ENCODE data around the gene NPAS2. TPM values are rescaled to one million over a fixed set of nuclear protein-coding genes. Genes with fewer than 3 reads are reported as not detected.

Gene NPAS2
- total RNA-seq, 2 donors from 2014 or later = 39.2 to 49.4 TPM

DNA sequence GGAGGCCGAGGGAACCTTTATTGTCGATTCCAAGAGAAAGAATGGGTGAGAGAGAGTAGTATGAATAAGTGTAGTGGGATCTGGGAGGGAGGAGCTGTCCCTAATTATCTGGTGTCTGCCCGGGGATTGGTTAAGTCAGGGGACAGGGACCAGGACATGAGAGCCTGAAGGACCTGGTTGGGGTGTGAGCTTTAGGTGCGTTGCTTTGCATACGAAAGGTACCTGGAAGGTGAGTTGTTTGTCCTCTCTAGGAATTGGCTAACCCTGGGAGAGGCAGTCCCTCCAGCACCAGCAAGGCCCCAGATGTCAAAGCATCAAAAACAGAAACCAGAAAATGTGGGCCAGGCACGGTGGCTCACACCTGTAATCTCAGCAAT lies 134.1 kb downstream of the NPAS2 start:
- TF ChIP-seq, protein P1, sequence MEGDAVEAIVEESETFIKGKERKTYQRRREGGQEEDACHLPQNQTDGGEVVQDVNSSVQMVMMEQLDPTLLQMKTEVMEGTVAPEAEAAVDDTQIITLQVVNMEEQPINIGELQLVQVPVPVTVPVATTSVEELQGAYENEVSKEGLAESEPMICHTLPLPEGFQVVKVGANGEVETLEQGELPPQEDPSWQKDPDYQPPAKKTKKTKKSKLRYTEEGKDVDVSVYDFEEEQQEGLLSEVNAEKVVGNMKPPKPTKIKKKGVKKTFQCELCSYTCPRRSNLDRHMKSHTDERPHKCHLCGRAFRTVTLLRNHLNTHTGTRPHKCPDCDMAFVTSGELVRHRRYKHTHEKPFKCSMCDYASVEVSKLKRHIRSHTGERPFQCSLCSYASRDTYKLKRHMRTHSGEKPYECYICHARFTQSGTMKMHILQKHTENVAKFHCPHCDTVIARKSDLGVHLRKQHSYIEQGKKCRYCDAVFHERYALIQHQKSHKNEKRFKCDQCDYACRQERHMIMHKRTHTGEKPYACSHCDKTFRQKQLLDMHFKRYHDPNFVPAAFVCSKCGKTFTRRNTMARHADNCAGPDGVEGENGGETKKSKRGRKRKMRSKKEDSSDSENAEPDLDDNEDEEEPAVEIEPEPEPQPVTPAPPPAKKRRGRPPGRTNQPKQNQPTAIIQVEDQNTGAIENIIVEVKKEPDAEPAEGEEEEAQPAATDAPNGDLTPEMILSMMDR (IDR thresholded peaks at IDR 0.05) = no peak
- H3K4me1 ChIP-seq = peaks cover 0 to 14% of the 10 kb centered on the region in 2 donors
- H3K36me3 ChIP-seq = peaks cover 24% of the 10 kb centered on the region
- no peak overlapping the region for H3K4me3 ChIP-seq
- no peak for DNase-seq (ENCODE audit: low spot score)
- H3K9me3 ChIP-seq = no peaks in the 10 kb centered on the region
- H3K27ac ChIP-seq = no peak overlapping the region
- no peaks in the 10 kb centered on the region for H3K27me3 ChIP-seq

DNA sequence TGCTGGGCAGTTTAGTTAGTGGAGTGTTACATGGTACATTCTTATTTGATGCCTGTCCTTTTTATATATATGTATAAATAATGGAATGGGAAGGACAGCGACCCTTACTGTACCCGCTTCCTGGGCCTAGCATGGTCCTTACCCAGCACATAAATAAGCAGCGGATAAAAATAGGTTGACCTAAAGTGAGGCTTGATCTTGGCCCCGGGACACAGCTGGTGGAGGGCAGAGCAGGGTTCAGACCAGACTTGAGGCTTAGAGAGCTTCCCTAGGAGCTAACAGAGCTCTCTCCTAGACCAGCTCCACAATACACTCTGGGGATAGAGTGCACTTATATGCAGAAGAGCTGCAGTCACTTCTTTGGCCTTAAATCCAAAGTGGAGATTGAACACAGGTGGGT lies 135.3 kb downstream of the NPAS2 start:
- no peak overlapping the region for H3K4me3 ChIP-seq
- no peak for DNase-seq (ENCODE audit: low spot score)
- TF ChIP-seq, protein P1 (IDR thresholded peaks at IDR 0.05) = no peak
- peaks cover 12% of the 10 kb centered on the region for H3K36me3 ChIP-seq
- H3K27me3 ChIP-seq = no peaks in the 10 kb centered on the region
- H3K27ac ChIP-seq = no peak overlapping the region
- H3K9me3 ChIP-seq = no peaks in the 10 kb centered on the region
- peaks cover 0 to 18% of the 10 kb centered on the region in 2 donors for H3K4me1 ChIP-seq

DNA sequence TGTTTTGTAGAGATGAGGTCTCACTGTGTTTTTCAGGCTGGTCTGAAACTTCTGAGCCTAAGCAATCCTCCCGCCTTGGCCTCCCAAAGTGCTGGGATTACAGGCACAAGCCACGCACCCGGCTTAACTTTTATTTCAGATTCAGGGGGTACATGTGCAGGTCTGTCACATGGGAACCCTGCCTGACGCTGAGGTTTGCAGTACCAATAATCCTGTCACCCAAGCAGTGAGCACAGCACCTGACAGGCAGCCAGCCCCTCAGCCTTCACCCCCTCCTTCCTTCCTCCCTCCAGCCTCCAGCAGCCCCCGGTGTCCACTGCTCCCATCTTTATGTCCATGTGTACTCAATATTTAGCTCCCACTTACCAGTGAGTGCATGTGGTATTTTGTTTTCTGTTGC lies 136.1 kb downstream of the NPAS2 start:
- no peak for DNase-seq (ENCODE audit: low spot score)
- H3K27me3 ChIP-seq = no peaks in the 10 kb centered on the region
- peaks cover 0 to 18% of the 10 kb centered on the region in 2 donors for H3K4me1 ChIP-seq
- no peaks in the 10 kb centered on the region for H3K9me3 ChIP-seq
- TF ChIP-seq, protein P1 (IDR thresholded peaks at IDR 0.05) = no peak
- peaks cover 11% of the 10 kb centered on the region for H3K36me3 ChIP-seq
- H3K4me3 ChIP-seq = no peak overlapping the region
- no peak overlapping the region for H3K27ac ChIP-seq

DNA sequence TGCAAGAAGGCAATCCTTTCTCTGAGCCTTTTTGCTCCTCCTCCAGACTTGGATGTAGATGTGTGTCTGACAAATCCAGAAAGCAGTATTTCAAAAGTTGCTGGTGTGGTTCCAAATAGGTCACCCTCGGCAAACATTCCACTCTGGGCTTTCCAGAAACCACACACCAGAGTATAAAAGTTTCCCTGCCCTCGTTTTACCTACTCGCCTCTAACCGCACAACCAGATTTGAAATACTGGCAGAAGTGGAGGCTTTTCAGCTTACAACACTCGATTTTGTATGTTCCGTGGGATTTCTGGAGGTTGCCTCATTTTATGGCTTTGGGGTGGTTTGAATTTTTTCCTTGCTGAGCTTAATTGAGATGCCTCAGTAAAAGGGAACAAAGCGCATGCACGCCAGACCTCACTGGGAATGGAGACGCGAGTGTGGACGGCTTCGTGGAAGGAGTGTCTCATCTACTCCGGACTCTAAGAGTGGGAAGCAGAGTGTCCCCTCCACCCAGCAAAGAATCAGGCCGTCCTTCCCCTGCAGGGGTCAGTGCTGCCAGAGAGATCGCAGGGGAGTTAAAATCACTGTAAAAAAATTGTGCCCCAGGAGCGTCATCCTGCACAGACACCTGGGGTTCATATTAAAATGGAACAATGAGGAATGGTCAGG lies 138.2 kb downstream of the NPAS2 start:
- Histone ChIP-seq H3K4me1 (peaks cover 0 to 18% of the 10 kb centered on the region in 2 donors), H3K4me3 (no peak overlapping the region), H3K9me3 (no peaks in the 10 kb centered on the region), H3K27ac (no peak overlapping the region), H3K36me3 (peaks cover 11% of the 10 kb centered on the region), H3K27me3 (no peaks in the 10 kb centered on the region)
- TF ChIP-seq, protein P1 (IDR thresholded peaks at IDR 0.05) = no peak
- peak; percentile 79 for DNase-seq (ENCODE audit: low spot score)

DNA sequence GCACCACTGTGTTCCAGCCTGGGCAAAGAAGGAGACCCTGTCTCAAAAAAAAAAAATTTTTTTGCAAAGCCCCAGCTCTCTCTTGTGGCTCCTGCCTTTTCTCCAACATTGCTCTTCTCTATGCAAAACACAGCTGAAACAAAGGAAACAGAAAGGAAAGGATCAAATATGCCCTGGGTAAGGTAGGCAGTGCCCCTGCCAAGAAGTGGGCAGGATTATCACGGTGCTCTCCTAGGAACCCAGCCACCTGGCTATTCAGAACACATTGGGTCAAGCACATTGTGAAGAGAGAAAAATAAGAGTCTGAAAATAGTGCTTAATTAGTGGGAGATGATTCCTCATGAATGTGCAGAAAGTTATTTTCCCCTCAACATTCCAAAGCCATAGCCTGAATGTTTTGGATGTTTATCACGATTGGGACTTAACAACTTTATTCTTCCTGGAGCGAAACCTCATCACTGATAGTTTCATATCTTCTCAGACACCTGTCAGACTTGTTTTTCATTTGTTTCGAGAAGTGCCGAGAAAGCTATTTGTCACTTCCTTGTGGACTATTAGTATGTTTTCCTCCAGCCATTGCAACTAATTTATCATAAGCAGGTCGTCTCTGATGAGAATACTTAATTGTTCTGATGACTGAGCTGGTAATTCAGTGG lies 139.4 kb downstream of the NPAS2 start:
- H3K4me3 ChIP-seq = no peak overlapping the region
- no peak overlapping the region for H3K27ac ChIP-seq
- peaks cover 0 to 26% of the 10 kb centered on the region in 2 donors for H3K4me1 ChIP-seq
- H3K27me3 ChIP-seq = no peaks in the 10 kb centered on the region
- TF ChIP-seq, protein P1 (IDR thresholded peaks at IDR 0.05) = no peak
- H3K36me3 ChIP-seq = peaks cover 11% of the 10 kb centered on the region
- H3K9me3 ChIP-seq = no peaks in the 10 kb centered on the region
- DNase-seq (ENCODE audit: low spot score) = no peak

Data from right atrium auricular region (tissue), 2 donors.